OCI-LY7 (cell line): ENCODE results near the gene BANF2. TPM values are rescaled to one million over a fixed set of nuclear protein-coding genes. Genes with fewer than 3 reads are reported as not detected.

Experiments
- BruUV-seq: library from RNA; stranded (reverse); fragments of 400-500 nt; replicated peaks from 2 replicates; lab custom pipeline; 2021; lab: Mats Ljungman, UMichigan
- CTCF ChIA-PET: fragments of 300-600 bp; sonication (Branson Sonifier 250); formaldehyde crosslinking; loops from one replicate; lab custom pipeline; 2022; ENCODE audit warnings: antibody characterized with exemption; ENCODE audit not compliant: unreplicated experiment; lab: Charles Lee
- POLR2A ChIA-PET: fragments of 300-600 bp; sonication (Branson Sonifier 250); formaldehyde crosslinking; loops from one replicate; lab custom pipeline; 2022; ENCODE audit warnings: antibody characterized with exemption; lab: Charles Lee
- DNase-seq: peaks from one replicate; pipeline ENCODE4 v3.0.0-alpha.2; 2015; ENCODE audit warnings: low spot score
- H2AFZ ChIP-seq: fragments of 200-600 bp; sonication (generic), shearing (Covaris generic); 2 replicates; pipeline ENCODE4 v1.6.1; 2014; ENCODE audit warnings: mild to moderate bottlenecking, antibody characterized with exemption, low read length, moderate library complexity
- H3K27ac ChIP-seq: fragments of 200-600 bp; sonication (generic); 2 replicates; pipeline ENCODE4 v1.5.1; 2014; ENCODE audit warnings: mixed run types, low read depth, mild to moderate bottlenecking, moderate library complexity, low read length, inconsistent platforms; ENCODE audit not compliant: poor library complexity, severe bottlenecking
- H3K36me3 ChIP-seq: fragments of 200-600 bp; sonication (generic); 2 replicates; pipeline ENCODE4 v1.6.1; 2014; ENCODE audit warnings: mild to moderate bottlenecking, antibody characterized with exemption, low read length, moderate library complexity, mixed read lengths; ENCODE audit not compliant: insufficient read depth
- H3K4me1 ChIP-seq: fragments of 200-600 bp; sonication (generic); 2 replicates; pipeline ENCODE4 v1.5.1; 2014; ENCODE audit warnings: mild to moderate bottlenecking, low read length; ENCODE audit not compliant: insufficient read depth, poor library complexity, severe bottlenecking
- H3K4me2 ChIP-seq: fragments of 200-600 bp; sonication (generic); 2 replicates; pipeline ENCODE4 v1.6.1; 2014; ENCODE audit warnings: mild to moderate bottlenecking, low read length
- H3K4me3 ChIP-seq: fragments of 200-600 bp; sonication (generic); 2 replicates; pipeline ENCODE4 v1.5.1; 2014; ENCODE audit warnings: mild to moderate bottlenecking, low read depth, low read length; ENCODE audit not compliant: poor library complexity, severe bottlenecking
- H3K79me2 ChIP-seq: fragments of 200-600 bp; sonication (generic); 2 replicates; pipeline ENCODE4 v1.6.1; 2016; ENCODE audit warnings: low read depth, mild to moderate bottlenecking, low read length, moderate library complexity, mixed read lengths; ENCODE audit not compliant: insufficient read depth
- H3K9me2 ChIP-seq: fragments of 200-600 bp; sonication (generic); 2 replicates; pipeline ENCODE4 v1.6.1; 2016; ENCODE audit warnings: mild to moderate bottlenecking, low read length, mixed read lengths; ENCODE audit not compliant: insufficient read depth
- H3K9me3 ChIP-seq: fragments of 200-600 bp; sonication (generic); 2 replicates; pipeline ENCODE4 v1.6.1; 2014; ENCODE audit warnings: mild to moderate bottlenecking, mixed run types, low read length, mixed read lengths
- H4K20me1 ChIP-seq: fragments of 200-600 bp; sonication (generic); 2 replicates; pipeline ENCODE4 v1.6.1; 2014; ENCODE audit warnings: mild to moderate bottlenecking, antibody characterized with exemption, low read length, moderate library complexity, mixed read lengths; ENCODE audit not compliant: insufficient read depth
- EZH2phosphoT487 ChIP-seq: fragments of 200-600 bp; sonication (generic); IDR thresholded peaks from 2 replicates; pipeline ENCODE4 v1.6.1; 2018; ENCODE audit warnings: low read depth, borderline replicate concordance, mild to moderate bottlenecking, mixed run types, antibody characterized with exemption, low read length, moderate library complexity, mixed read lengths
- intact Hi-C: fragments of 100-400 bp; cut with micrococcal nuclease; formaldehyde crosslinking; loops from one replicate; pipeline ENCODE4 v1.10.0; 2022; ENCODE audit not compliant: unreplicated experiment
- total RNA-seq, 2 experiments: library from RNA; depleted of rRNA in 1 of 2; stranded (reverse); fragments of >200 nt in 1 of 2; shearing (Covaris generic) in 1 of 2; gene quantifications; 2 replicates each; pipeline ENCODE4 v1.2.3, GENCODE V29; 2014 to 2022
- TF ChIP-seq, protein P1 (sequence below): fragments of 200-600 bp; sonication (generic); conservative IDR thresholded peaks from 2 replicates; pipeline ENCODE4 v1.5.1; 2014; ENCODE audit warnings: mild to moderate bottlenecking, antibody characterized with exemption, low read length, moderate library complexity, mixed read lengths

The BANF2 gene
- total RNA-seq, 2 experiments from 2014 or later: not detected

DNA sequence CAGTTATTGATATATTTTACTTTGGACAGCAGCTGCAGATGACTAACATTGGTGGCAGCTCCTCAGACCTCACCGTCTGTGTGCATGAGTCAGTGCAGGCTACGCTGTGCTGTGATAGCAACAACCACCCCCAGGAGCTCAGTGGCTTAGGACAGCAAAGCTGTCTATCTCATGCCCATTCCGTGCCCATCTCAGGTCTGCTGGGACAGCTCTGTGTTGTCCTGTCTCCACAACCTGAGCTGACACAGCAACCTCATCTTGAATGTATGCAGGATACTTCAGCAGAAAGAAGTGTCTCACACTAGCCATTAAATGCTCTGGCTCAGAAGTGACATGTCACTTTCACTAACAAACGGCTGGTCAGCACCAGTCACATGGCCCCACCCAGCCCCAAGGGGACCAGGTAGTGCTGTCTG lies 47.7 kb downstream of the BANF2 start:
- Histone ChIP-seq H3K4me3 (no peak overlapping the region), H3K4me2 (no peak overlapping the region), H3K9me3 (no peaks in the 10 kb centered on the region), H3K9me2 (no peaks in the 10 kb centered on the region), H3K4me1 (no peaks in the 10 kb centered on the region), H3K27ac (no peak overlapping the region), H3K79me2 (no peaks in the 10 kb centered on the region), H3K36me3 (no peaks in the 10 kb centered on the region), H2AFZ (no peak overlapping the region), H4K20me1 (no peaks in the 10 kb centered on the region)
- CTCF ChIA-PET: no interaction called here
- BruUV-seq: no TSS peak
- POLR2A ChIA-PET: interaction anchor here (1.0 kb wide), 1 partner anchor 24 kb away, joined by 3 read pairs; no protein-coding TSS in a partner anchor
- no peak for DNase-seq
- intact Hi-C loops: no loop called here
- TF ChIP-seq, protein P1, sequence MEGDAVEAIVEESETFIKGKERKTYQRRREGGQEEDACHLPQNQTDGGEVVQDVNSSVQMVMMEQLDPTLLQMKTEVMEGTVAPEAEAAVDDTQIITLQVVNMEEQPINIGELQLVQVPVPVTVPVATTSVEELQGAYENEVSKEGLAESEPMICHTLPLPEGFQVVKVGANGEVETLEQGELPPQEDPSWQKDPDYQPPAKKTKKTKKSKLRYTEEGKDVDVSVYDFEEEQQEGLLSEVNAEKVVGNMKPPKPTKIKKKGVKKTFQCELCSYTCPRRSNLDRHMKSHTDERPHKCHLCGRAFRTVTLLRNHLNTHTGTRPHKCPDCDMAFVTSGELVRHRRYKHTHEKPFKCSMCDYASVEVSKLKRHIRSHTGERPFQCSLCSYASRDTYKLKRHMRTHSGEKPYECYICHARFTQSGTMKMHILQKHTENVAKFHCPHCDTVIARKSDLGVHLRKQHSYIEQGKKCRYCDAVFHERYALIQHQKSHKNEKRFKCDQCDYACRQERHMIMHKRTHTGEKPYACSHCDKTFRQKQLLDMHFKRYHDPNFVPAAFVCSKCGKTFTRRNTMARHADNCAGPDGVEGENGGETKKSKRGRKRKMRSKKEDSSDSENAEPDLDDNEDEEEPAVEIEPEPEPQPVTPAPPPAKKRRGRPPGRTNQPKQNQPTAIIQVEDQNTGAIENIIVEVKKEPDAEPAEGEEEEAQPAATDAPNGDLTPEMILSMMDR: no peak
- TF ChIP-seq EZH2phosphoT487: no peak

DNA sequence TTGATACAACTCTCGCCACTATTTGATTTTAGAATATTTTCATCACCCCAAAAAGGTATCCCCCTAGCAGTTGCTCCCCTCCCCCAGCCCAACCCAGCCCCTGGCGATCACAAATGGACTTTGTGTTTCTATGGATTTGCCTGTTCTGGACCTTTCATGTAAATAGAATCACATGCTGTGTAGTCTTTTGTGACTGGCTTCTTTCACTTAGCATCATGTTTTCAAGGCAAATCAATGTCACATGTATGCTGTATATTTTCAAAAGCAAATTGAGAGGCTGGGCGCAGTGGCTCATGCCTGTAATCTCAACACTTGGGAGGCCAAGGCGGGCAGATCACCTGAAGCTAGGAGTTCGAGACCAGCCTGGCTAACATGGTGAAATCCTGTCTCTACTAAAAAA lies 48.5 kb downstream of the BANF2 start:
- Histone ChIP-seq H3K9me3 (no peaks in the 10 kb centered on the region), H3K4me2 (no peak overlapping the region), H3K4me3 (no peak overlapping the region), H3K27ac (no peak overlapping the region), H3K9me2 (no peaks in the 10 kb centered on the region), H4K20me1 (no peaks in the 10 kb centered on the region), H2AFZ (no peak overlapping the region), H3K79me2 (no peaks in the 10 kb centered on the region), H3K36me3 (no peaks in the 10 kb centered on the region), H3K4me1 (no peaks in the 10 kb centered on the region)
- DNase-seq: no peak
- intact Hi-C loops: no loop called here
- no TSS peak for BruUV-seq
- POLR2A ChIA-PET: interaction anchor here (1.0 to 1.3 kb wide), 2 partner anchors 16 to 23 kb away, joined by 3 read pairs; no protein-coding TSS in a partner anchor
- CTCF ChIA-PET: no interaction called here
- TF ChIP-seq, protein P1: no peak
- no peak for TF ChIP-seq EZH2phosphoT487

DNA sequence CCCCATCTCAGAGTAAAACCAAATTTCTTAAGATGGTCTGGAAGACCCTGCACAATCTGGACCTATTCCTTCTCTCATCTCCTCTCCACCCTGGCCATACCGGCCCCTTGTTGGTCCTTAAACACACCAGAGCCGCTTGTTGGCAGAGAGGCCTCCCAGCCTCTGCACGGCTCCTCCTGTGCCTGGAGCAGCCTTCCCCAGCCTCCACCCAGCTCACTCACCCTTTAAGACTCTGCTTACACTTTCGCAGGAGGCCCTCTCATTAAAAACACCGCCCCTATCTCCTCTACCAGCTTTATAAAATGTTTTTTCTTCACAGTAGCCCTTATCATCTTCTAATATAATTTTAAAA lies 49.8 kb downstream of the BANF2 start:
- Histone ChIP-seq H2AFZ (no peak overlapping the region), H3K4me3 (no peak overlapping the region), H3K27ac (no peak overlapping the region), H3K4me1 (no peaks in the 10 kb centered on the region), H3K9me3 (no peaks in the 10 kb centered on the region), H3K9me2 (no peaks in the 10 kb centered on the region), H3K36me3 (no peaks in the 10 kb centered on the region), H3K4me2 (no peak overlapping the region), H3K79me2 (no peaks in the 10 kb centered on the region), H4K20me1 (no peaks in the 10 kb centered on the region)
- ChIA-PET POLR2A (interaction anchor here (1.3 kb wide), 1 partner anchor 18 kb away, joined by 3 read pairs; no protein-coding TSS in a partner anchor), CTCF (no interaction called here)
- TF ChIP-seq EZH2phosphoT487: no peak
- TF ChIP-seq, protein P1: no peak
- intact Hi-C loops: no loop called here
- no peak for DNase-seq
- BruUV-seq: no TSS peak
